ENCODE results near the gene CCDC187. TPM values are rescaled to one million over a fixed set of nuclear protein-coding genes. Genes with fewer than 3 reads are reported as not detected.

The CCDC187 gene
- total RNA-seq, 1 experiment from 2014 or later = 0.11 TPM

DNA sequence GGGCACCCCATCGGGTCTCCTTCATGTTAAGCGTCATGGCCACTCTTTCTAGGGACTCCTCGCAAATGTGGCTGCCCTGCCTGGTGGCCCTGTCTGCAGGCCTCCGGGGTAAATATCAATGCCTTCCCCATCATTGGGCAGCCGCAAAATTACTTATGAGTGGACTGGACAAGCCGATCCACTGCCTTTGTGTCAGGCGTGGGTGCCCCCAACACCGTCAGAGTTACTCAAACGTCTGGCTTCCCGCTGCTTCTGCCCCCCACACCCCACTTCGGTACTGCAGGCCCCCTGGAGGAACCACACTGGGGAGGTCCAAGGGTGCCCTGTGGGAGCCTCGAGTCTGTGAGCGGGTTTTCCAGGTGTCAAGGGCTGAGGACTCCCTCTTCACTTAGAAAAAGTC is 102.7 kb downstream of the CCDC187 start:
- Histone ChIP-seq H3K4me1 (peaks cover 16% of the 10 kb centered on the region), H3K9me3 (no peaks in the 10 kb centered on the region), H3K4me3 (ENCODE audit: low read depth, low read length) (no peak overlapping the region), H3K27me3 (replicated peaks; ENCODE audit: control insufficient read depth, insufficient read depth, low read length) (no peaks in the 10 kb centered on the region), H3K36me3 (ENCODE audit: control insufficient read depth, insufficient read depth, low read length) (no peaks in the 10 kb centered on the region)
- no TSS peak for BruUV-seq (replicated peaks)
- Mint-ChIP-seq H3K36me3 (ENCODE audit: insufficient read depth, unreplicated experiment) (peaks cover 16% of the 10 kb centered on the region), H3K4me1 (ENCODE audit: low read depth, unreplicated experiment) (peaks cover 9% of the 10 kb centered on the region), H3K27ac (ENCODE audit: unreplicated experiment) (no peak overlapping the region), H3K9me3 (ENCODE audit: unreplicated experiment) (no peaks in the 10 kb centered on the region), H3K27me3 (ENCODE audit: insufficient read depth, unreplicated experiment) (no peaks in the 10 kb centered on the region), H3K4me3 (ENCODE audit: unreplicated experiment) (no peak overlapping the region)
- ChIA-PET CTCF (no interaction called here), POLR2A (no interaction called here)
- intact Hi-C loops (cut with micrococcal nuclease; ENCODE audit: unreplicated experiment) = no loop called here
- no peak for DNase-seq
- TF ChIP-seq, protein P1, sequence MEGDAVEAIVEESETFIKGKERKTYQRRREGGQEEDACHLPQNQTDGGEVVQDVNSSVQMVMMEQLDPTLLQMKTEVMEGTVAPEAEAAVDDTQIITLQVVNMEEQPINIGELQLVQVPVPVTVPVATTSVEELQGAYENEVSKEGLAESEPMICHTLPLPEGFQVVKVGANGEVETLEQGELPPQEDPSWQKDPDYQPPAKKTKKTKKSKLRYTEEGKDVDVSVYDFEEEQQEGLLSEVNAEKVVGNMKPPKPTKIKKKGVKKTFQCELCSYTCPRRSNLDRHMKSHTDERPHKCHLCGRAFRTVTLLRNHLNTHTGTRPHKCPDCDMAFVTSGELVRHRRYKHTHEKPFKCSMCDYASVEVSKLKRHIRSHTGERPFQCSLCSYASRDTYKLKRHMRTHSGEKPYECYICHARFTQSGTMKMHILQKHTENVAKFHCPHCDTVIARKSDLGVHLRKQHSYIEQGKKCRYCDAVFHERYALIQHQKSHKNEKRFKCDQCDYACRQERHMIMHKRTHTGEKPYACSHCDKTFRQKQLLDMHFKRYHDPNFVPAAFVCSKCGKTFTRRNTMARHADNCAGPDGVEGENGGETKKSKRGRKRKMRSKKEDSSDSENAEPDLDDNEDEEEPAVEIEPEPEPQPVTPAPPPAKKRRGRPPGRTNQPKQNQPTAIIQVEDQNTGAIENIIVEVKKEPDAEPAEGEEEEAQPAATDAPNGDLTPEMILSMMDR (IDR thresholded peaks at IDR 0.05; ENCODE audit: insufficient read depth in 1 of 2, low read depth in 1 of 2, low read length in 1 of 2, severe bottlenecking in 1 of 2, unreplicated experiment in 1 of 2) = no peak

DNA sequence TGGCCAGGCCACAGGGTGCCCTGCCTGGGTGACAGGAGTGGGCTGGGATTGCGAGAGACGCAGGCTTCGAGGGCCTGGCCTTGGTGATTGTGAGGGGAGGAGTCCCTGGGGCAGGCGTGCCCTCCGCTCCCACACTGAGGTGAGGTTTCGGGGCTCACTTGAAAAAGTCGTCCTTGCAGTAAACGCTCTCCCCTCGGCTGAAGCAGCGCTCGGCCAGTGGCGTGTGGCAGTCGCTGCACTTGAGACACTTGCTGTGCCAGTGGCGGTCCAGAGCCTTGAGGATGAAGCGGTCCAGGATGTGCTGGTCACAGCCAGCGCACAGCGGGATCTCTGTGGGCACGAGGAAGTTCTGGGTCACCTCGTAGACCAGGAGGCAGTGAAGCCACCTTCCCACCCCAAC is 103.5 kb downstream of the CCDC187 start:
- CTCF ChIA-PET = no interaction called here
- intact Hi-C loops (cut with micrococcal nuclease; ENCODE audit: unreplicated experiment) = no loop called here
- POLR2A ChIA-PET = no interaction called here

More for the DNA sequence above, 103.5 kb downstream of the CCDC187 start:
- Histone ChIP-seq H3K27me3 (replicated peaks; ENCODE audit: control insufficient read depth, insufficient read depth, low read length) (no peaks in the 10 kb centered on the region), H3K36me3 (ENCODE audit: control insufficient read depth, insufficient read depth, low read length) (no peaks in the 10 kb centered on the region), H3K4me1 (peaks cover 17% of the 10 kb centered on the region), H3K9me3 (no peaks in the 10 kb centered on the region), H3K4me3 (ENCODE audit: low read depth, low read length) (no peak overlapping the region)
- Mint-ChIP-seq H3K27ac (ENCODE audit: unreplicated experiment) (no peak overlapping the region), H3K9me3 (ENCODE audit: unreplicated experiment) (no peaks in the 10 kb centered on the region), H3K27me3 (ENCODE audit: insufficient read depth, unreplicated experiment) (no peaks in the 10 kb centered on the region), H3K4me3 (ENCODE audit: unreplicated experiment) (no peak overlapping the region), H3K4me1 (ENCODE audit: low read depth, unreplicated experiment) (peaks cover 10% of the 10 kb centered on the region), H3K36me3 (ENCODE audit: insufficient read depth, unreplicated experiment) (peaks cover 13% of the 10 kb centered on the region)
- no TSS peak for BruUV-seq (replicated peaks)
- TF ChIP-seq, protein P1 (IDR thresholded peaks at IDR 0.05; ENCODE audit: insufficient read depth in 1 of 2, low read depth in 1 of 2, low read length in 1 of 2, severe bottlenecking in 1 of 2, unreplicated experiment in 1 of 2) = no peak
- no peak for DNase-seq

Other genes with a start within 250 kb of the CCDC187 start
- 20.3 and 22.0 TPM in 2 replicates for gene NACC2, start 208.8 kb downstream of the CCDC187 start, total RNA-seq (2022)
- gene TMEM250, start 185.2 kb downstream of the CCDC187 start, total RNA-seq (2022) = 35.6 and 38.2 TPM in 2 replicates
- gene LHX3, start 99.0 kb downstream of the CCDC187 start, total RNA-seq (2022) = 1.1 and 1.2 TPM in 2 replicates
- gene QSOX2, start 58.3 kb downstream of the CCDC187 start, total RNA-seq (2022) = 26.9 and 29.6 TPM in 2 replicates
- gene GPSM1, start 23.4 kb upstream of the CCDC187 start, total RNA-seq (2022) = 25.7 and 26.5 TPM in 2 replicates
- gene DNLZ, start 59.6 kb upstream of the CCDC187 start, total RNA-seq (2022) = 27.1 and 29.1 TPM in 2 replicates
- gene CARD9, start 69.6 kb upstream of the CCDC187 start, total RNA-seq (2022) = 1.7 and 2.6 TPM in 2 replicates
- 15.3 and 17.2 TPM in 2 replicates for gene SNAPC4, start 96.1 kb upstream of the CCDC187 start, total RNA-seq (2022)
- 85.2 and 92.6 TPM in 2 replicates for gene ENTR1, start 106.5 kb upstream of the CCDC187 start, total RNA-seq (2022)
- 89.9 and 91.5 TPM in 2 replicates for gene PMPCA, start 106.6 kb upstream of the CCDC187 start, total RNA-seq (2022)
- gene INPP5E, start 135.8 kb upstream of the CCDC187 start, total RNA-seq (2022) = 18.6 and 20.0 TPM in 2 replicates
- 76.4 and 81.3 TPM in 2 replicates for gene SEC16A, start 178.9 kb upstream of the CCDC187 start, total RNA-seq (2022)
- gene NOTCH1, start 242.0 kb upstream of the CCDC187 start, total RNA-seq (2022) = 5.5 and 6.3 TPM in 2 replicates